ENCODE results near the gene ATF7. TPM values are rescaled to one million over a fixed set of nuclear protein-coding genes. Genes with fewer than 3 reads are reported as not detected.
"Not testable (repeated sequence)": the region's sequence is repeated elsewhere in the genome, so short reads cannot be mapped to it uniquely, and the experiment has no call there.

Gene ATF7
- polyA plus RNA-seq, 2 donors, result 15.9 to 23.5 TPM

- no peak overlapping the region for H3K27ac ChIP-seq (ENCODE audit: low read depth in 2 of 2, low read length in 1 of 2)
- H3K36me3 ChIP-seq (ENCODE audit: control insufficient read depth in 2 of 2, insufficient read depth in 2 of 2, low read length in 1 of 2), result no peaks in the 10 kb centered on the region
- H3K9me3 ChIP-seq (ENCODE audit: control insufficient read depth in 2 of 2, insufficient read depth in 1 of 2, low read depth in 1 of 2, low read length in 1 of 2), result no peaks in the 10 kb centered on the region
- no peaks in the 10 kb centered on the region for H3K27me3 ChIP-seq (ENCODE audit: control insufficient read depth in 1 of 2, insufficient read depth in 2 of 2, low read length in 2 of 2)
- no peak overlapping the region for H3K4me3 ChIP-seq (ENCODE audit: low read depth in 1 of 2, low read length in 2 of 2)
- H3K4me1 ChIP-seq (ENCODE audit: control insufficient read depth in 2 of 2, insufficient read depth in 2 of 2, low read length in 1 of 2), result no peaks in the 10 kb centered on the region
These were observed 23.0 kb downstream of the ATF7 start for GRCh38 chr12:53603196-53603595.

- Histone ChIP-seq H3K27me3 (ENCODE audit: control insufficient read depth in 1 of 2, insufficient read depth in 2 of 2, low read length in 2 of 2) (no peaks in the 10 kb centered on the region), H3K4me1 (ENCODE audit: control insufficient read depth in 2 of 2, insufficient read depth in 2 of 2, low read length in 1 of 2) (no peaks in the 10 kb centered on the region), H3K27ac (ENCODE audit: low read depth in 2 of 2, low read length in 1 of 2) (no peak overlapping the region), H3K9me3 (ENCODE audit: control insufficient read depth in 2 of 2, insufficient read depth in 1 of 2, low read depth in 1 of 2, low read length in 1 of 2) (no peaks in the 10 kb centered on the region), H3K4me3 (ENCODE audit: low read depth in 1 of 2, low read length in 2 of 2) (no peak overlapping the region), H3K36me3 (ENCODE audit: control insufficient read depth in 2 of 2, insufficient read depth in 2 of 2, low read length in 1 of 2) (no peaks in the 10 kb centered on the region)
- 73 to 75% methylated on average over 10 of the region's 10 CpGs for WGBS, 2 donors
These were observed 23.9 kb downstream of the ATF7 start for GRCh38 chr12:53602176-53602864.

- no peaks in the 10 kb centered on the region for H3K27me3 ChIP-seq (ENCODE audit: control insufficient read depth in 1 of 2, insufficient read depth in 2 of 2, low read length in 2 of 2)
- H3K9me3 ChIP-seq (ENCODE audit: control insufficient read depth in 2 of 2, insufficient read depth in 1 of 2, low read depth in 1 of 2, low read length in 1 of 2), result no peaks in the 10 kb centered on the region
- H3K4me3 ChIP-seq (ENCODE audit: low read depth in 1 of 2, low read length in 2 of 2), result no peak overlapping the region
- H3K27ac ChIP-seq (ENCODE audit: low read depth in 2 of 2, low read length in 1 of 2), result peak overlapping the region in 1 of 2 donors; percentile 15
- H3K36me3 ChIP-seq (ENCODE audit: control insufficient read depth in 2 of 2, insufficient read depth in 2 of 2, low read length in 1 of 2), result no peaks in the 10 kb centered on the region
- no peaks in the 10 kb centered on the region for H3K4me1 ChIP-seq (ENCODE audit: control insufficient read depth in 2 of 2, insufficient read depth in 2 of 2, low read length in 1 of 2)
- 52 to 66% methylated on average over 12 of the region's 12 CpGs for WGBS, 2 donors
These were observed 24.8 kb downstream of the ATF7 start for GRCh38 chr12:53601296-53601847.

- no peak overlapping the region for H3K27ac ChIP-seq (ENCODE audit: low read depth in 2 of 2, low read length in 1 of 2)
- no peaks in the 10 kb centered on the region for H3K4me1 ChIP-seq (ENCODE audit: control insufficient read depth in 2 of 2, insufficient read depth in 2 of 2, low read length in 1 of 2)
- H3K9me3 ChIP-seq (ENCODE audit: control insufficient read depth in 2 of 2, insufficient read depth in 1 of 2, low read depth in 1 of 2, low read length in 1 of 2), result no peaks in the 10 kb centered on the region
- H3K27me3 ChIP-seq (ENCODE audit: control insufficient read depth in 1 of 2, insufficient read depth in 2 of 2, low read length in 2 of 2), result no peaks in the 10 kb centered on the region
- H3K36me3 ChIP-seq (ENCODE audit: control insufficient read depth in 2 of 2, insufficient read depth in 2 of 2, low read length in 1 of 2), result no peaks in the 10 kb centered on the region
- H3K4me3 ChIP-seq (ENCODE audit: low read depth in 1 of 2, low read length in 2 of 2), result no peak overlapping the region
- 87 to 90% methylated on average over 13 of the region's 13 CpGs for WGBS, 2 donors
These were observed 25.5 kb downstream of the ATF7 start for GRCh38 chr12:53600490-53601295.

- 87 to 89% methylated on average over 2 of the region's 2 CpGs for WGBS, 2 donors
- no peaks in the 10 kb centered on the region for H3K27me3 ChIP-seq (ENCODE audit: control insufficient read depth in 1 of 2, insufficient read depth in 2 of 2, low read length in 2 of 2)
- H3K4me1 ChIP-seq (ENCODE audit: control insufficient read depth in 2 of 2, insufficient read depth in 2 of 2, low read length in 1 of 2), result no peaks in the 10 kb centered on the region
- H3K36me3 ChIP-seq (ENCODE audit: control insufficient read depth in 2 of 2, insufficient read depth in 2 of 2, low read length in 1 of 2), result no peaks in the 10 kb centered on the region
- H3K9me3 ChIP-seq (ENCODE audit: control insufficient read depth in 2 of 2, insufficient read depth in 1 of 2, low read depth in 1 of 2, low read length in 1 of 2), result no peaks in the 10 kb centered on the region
- H3K27ac ChIP-seq (ENCODE audit: low read depth in 2 of 2, low read length in 1 of 2), result no peak overlapping the region
- no peak overlapping the region for H3K4me3 ChIP-seq (ENCODE audit: low read depth in 1 of 2, low read length in 2 of 2)
These were observed 26.6 kb downstream of the ATF7 start for GRCh38 chr12:53599579-53599978.

- not testable (repeated sequence) for H3K9me3 ChIP-seq (ENCODE audit: control insufficient read depth in 2 of 2, insufficient read depth in 1 of 2, low read depth in 1 of 2, low read length in 1 of 2); H3K36me3 ChIP-seq (ENCODE audit: control insufficient read depth in 2 of 2, insufficient read depth in 2 of 2, low read length in 1 of 2); H3K4me3 ChIP-seq (ENCODE audit: low read depth in 1 of 2, low read length in 2 of 2); H3K27me3 ChIP-seq (ENCODE audit: control insufficient read depth in 1 of 2, insufficient read depth in 2 of 2, low read length in 2 of 2); H3K4me1 ChIP-seq (ENCODE audit: control insufficient read depth in 2 of 2, insufficient read depth in 2 of 2, low read length in 1 of 2); H3K27ac ChIP-seq (ENCODE audit: low read depth in 2 of 2, low read length in 1 of 2)
- WGBS, 2 donors, result 98 to 99% methylated on average over 2 of the region's 2 CpGs
These were observed 27.2 kb downstream of the ATF7 start for GRCh38 chr12:53598971-53599370.

- Histone ChIP-seq H3K36me3 (ENCODE audit: control insufficient read depth in 2 of 2, insufficient read depth in 2 of 2, low read length in 1 of 2) (no peaks in the 10 kb centered on the region), H3K27me3 (ENCODE audit: control insufficient read depth in 1 of 2, insufficient read depth in 2 of 2, low read length in 2 of 2) (no peaks in the 10 kb centered on the region), H3K27ac (ENCODE audit: low read depth in 2 of 2, low read length in 1 of 2) (peak overlapping the region; percentile 10 to 33), H3K9me3 (ENCODE audit: control insufficient read depth in 2 of 2, insufficient read depth in 1 of 2, low read depth in 1 of 2, low read length in 1 of 2) (no peaks in the 10 kb centered on the region), H3K4me1 (ENCODE audit: control insufficient read depth in 2 of 2, insufficient read depth in 2 of 2, low read length in 1 of 2) (no peaks in the 10 kb centered on the region), H3K4me3 (ENCODE audit: low read depth in 1 of 2, low read length in 2 of 2) (no peak overlapping the region)
- 50 to 62% methylated on average over 3 of the region's 3 CpGs for WGBS, 2 donors
These were observed 29.2 kb downstream of the ATF7 start for GRCh38 chr12:53596920-53597363.

- H3K27ac ChIP-seq (ENCODE audit: low read depth in 2 of 2, low read length in 1 of 2), result no peak overlapping the region
These were observed 31.1 kb downstream of the ATF7 start for GRCh38 chr12:53594897-53595615.

GRCh38 chr12:53593707-53594106 lies 32.5 kb downstream of the ATF7 start:
- Histone ChIP-seq H3K27me3 (ENCODE audit: control insufficient read depth in 1 of 2, insufficient read depth in 2 of 2, low read length in 2 of 2) (no peaks in the 10 kb centered on the region), H3K4me3 (ENCODE audit: low read depth in 1 of 2, low read length in 2 of 2) (no peak overlapping the region), H3K9me3 (ENCODE audit: control insufficient read depth in 2 of 2, insufficient read depth in 1 of 2, low read depth in 1 of 2, low read length in 1 of 2) (no peaks in the 10 kb centered on the region), H3K36me3 (ENCODE audit: control insufficient read depth in 2 of 2, insufficient read depth in 2 of 2, low read length in 1 of 2) (no peaks in the 10 kb centered on the region), H3K27ac (ENCODE audit: low read depth in 2 of 2, low read length in 1 of 2) (no peak overlapping the region), H3K4me1 (ENCODE audit: control insufficient read depth in 2 of 2, insufficient read depth in 2 of 2, low read length in 1 of 2) (no peaks in the 10 kb centered on the region)
- 91 to 95% methylated on average over 6 of the region's 6 CpGs for WGBS, 2 donors

More at GRCh38 chr12:53594897-53595615, 31.1 kb downstream of the ATF7 start:
- no peaks in the 10 kb centered on the region for H3K4me1 ChIP-seq (ENCODE audit: control insufficient read depth in 2 of 2, insufficient read depth in 2 of 2, low read length in 1 of 2)
- H3K27me3 ChIP-seq (ENCODE audit: control insufficient read depth in 1 of 2, insufficient read depth in 2 of 2, low read length in 2 of 2), result no peaks in the 10 kb centered on the region
- no peaks in the 10 kb centered on the region for H3K9me3 ChIP-seq (ENCODE audit: control insufficient read depth in 2 of 2, insufficient read depth in 1 of 2, low read depth in 1 of 2, low read length in 1 of 2)
- 81 to 83% methylated on average over 5 of the region's 5 CpGs for WGBS, 2 donors
- H3K36me3 ChIP-seq (ENCODE audit: control insufficient read depth in 2 of 2, insufficient read depth in 2 of 2, low read length in 1 of 2), result no peaks in the 10 kb centered on the region
- no peak overlapping the region for H3K4me3 ChIP-seq (ENCODE audit: low read depth in 1 of 2, low read length in 2 of 2)

Data from esophagus (tissue), 2 donors.